ENCODE measurements around the gene GRHL1.
"Not testable (repeated sequence)": the region's sequence is repeated elsewhere in the genome, so short reads cannot be mapped to it uniquely, and the experiment has no call there.

GRHL1 gene

DNA sequence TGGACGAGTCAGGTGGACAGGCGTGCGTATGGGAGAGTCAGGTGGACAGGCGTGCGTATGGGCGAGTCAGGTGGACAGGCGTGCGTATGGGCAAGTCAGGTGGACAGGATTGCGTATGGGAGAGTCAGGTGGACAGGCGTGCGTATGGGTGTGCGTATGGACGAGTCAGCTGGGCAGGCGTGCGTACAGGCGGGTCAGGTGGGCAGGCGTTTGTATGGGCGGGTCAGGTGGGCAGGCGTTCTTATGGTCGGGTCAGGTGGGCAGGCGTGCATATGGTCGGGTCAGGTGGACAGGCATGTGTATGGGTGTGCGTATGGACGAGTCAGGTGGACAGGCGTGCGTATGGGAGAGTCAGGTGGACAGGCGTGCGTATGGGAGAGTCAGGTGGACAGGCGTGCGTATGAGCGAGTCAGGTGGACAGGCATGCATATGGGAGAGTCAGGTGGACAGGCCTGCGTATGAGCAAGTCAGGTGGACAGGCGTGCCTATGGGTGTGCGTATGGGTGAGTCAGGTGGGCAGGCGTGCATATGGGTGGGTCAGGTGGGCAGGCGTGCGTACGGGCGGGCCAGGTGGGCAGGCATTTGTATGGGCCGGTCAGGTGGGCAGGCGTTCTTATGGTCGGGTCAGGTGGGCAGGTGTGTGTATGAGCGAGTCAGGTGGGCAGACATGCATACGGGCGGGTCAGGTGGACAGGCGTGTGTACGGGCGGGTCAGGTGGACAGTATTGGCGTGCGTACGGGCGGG is 59.5 kb downstream of the GRHL1 start:
- not testable (repeated sequence) for DNase-seq

DNA sequence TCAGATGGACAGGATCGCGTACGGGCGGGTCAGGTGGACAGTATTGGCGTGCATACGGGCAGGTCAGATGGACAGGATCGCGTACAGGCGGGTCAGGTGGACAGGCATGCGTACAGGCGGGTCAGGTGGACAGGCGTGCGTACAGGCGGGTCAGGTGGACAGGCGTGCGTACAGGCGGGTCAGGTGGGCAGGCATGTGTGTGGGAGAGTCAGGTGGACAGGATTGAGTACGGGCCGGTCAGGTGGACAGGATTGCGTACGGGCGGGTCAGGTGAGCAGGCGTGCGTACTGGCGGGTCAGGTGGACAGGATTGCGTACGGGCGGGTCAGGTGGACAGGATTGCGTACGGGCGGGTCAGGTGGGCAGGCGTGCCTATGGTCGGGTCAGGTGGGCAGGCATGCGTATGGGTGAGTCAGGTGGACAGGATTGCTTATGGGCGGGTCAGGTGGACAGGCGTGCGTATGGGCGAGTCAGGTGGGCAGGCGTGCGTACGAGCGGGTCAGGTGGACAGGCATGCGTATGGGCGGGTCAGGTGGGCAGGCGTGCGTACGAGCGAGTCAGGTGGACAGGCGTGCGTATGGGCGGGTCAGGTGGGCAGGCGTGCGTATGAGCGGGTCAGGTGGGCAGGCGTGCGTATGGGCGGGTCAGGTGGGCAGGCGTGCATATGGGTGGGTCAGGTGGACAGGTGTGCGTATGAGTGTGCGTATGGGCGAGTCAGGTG is 60.3 kb downstream of the GRHL1 start:
- DNase-seq, result not testable (repeated sequence)

DNA sequence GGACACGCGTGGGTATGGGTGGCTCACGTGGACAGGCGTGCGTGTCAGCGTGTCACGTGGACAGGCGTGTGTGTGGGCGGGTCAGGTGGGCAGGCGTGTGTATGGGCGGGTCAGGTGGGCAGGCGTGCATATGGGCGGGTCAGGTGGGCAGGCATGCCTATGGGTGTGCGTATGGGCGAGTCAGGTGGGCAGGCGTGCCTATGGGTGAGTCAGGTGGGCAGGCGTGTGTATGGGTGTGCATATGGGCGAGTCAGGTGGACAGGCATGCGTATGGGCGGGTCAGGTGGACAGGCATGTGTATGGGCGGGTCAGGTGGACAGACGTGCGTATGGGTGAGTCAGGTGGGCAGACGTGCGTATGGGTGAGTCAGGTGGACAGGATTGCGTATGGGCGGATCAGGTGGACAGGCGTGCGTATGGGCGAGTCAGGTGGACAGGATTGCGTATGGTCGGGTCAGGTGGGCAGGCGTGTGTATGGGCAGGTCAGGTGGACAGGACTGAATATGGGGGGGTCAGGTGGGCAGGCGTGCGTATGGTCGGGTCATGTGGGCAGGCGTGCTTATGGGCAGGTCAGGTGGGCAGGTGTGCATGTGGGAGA is 61.0 kb downstream of the GRHL1 start:
- DNase-seq, result not testable (repeated sequence)

DNA sequence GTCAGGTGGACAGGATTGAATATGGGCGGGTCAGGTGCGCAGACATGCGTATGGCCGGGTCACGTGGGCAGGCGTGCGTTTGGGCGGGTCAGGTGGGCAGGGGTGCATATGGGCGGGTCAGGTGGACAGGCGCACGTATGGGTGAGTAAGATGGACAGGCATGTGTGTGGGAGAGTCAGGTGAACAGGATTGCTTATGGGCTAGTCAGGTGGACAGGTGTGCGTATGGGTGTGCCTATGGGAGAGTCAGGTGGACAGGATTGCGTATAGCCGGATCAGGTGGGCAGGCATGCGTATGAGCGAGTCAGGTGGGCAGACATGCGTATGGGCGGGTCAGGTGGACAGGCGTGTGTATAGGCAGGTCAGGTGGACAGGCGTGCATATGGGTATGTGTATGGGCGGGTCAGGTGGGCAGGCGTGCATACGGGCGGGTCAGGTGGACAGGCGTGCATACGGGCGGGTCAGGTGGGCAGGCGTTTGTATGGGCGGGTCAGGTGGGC is 61.5 kb downstream of the GRHL1 start:
- DNase-seq, result no peak

DNA sequence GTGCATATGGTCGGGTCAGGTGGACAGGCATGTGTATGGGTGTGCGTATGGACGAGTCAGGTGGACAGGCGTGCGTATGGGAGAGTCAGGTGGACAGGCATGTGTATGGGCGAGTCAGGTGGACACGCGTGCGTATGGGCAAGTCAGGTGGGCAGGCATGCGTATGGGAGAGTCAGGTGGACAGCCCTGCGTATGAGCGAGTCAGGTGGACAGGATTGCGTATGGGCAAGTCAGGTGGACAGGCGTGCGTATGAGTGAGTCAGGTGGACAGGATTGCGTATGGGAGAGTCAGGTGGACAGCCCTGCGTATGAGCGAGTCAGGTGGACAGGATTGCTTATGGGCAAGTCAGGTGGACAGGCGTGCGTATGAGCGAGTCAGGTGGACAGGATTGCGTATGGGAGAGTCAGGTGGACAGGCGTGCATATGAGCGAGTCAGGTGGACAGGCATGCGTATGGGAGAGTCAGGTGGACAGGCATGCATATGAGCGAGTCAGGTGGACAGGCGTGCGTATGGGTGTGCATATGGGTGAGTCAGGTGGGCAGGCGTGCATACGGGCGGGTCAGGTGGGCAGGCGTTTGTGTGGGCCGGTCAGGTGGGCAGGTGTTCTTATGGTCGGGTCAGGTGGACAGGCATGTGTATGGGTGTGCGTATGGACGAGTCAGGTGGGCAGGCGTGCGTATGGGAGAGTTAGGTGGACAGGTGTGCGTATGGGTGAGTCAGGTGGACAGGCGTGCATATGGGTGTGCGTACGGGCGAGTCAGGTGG is 62.3 kb downstream of the GRHL1 start:
- not testable (repeated sequence) for DNase-seq

DNA sequence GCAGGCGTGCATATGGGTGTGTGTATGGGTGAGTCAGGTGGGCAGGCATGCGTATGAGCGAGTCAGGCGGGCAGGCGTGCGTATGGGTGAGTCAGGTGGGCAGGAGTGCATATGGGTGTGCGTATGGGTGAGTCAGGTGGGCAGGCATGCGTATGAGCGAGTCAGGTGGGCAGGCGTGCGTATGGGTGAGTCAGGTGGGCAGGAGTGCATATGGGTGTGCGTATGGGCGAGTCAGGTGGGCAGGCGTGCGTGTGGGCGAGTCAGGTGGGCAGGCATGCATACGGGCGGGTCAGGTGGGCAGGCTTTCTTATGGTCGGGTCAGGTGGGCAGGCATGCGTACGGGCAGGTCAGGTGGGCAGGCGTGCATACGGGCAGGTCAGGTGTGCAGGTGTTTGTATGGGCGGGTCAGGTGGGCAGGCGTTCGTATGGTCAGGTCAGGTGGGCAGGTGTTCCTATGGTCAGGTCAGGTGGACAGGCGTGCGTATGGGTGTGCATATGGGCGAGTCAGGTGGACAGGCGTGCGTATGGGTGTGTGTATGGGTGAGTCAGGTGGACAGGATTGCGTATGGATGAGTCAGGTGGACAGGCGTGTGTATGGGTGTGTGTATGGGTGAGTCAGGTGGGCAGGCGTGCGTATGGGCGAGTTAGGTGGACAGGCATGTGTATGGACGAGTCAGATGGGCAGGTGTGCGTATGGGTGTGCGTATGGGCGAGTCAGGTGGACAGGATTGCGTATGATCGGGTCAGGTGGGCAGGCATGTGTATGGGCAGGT is 63.1 kb downstream of the GRHL1 start:
- DNase-seq, result no peak

DNA sequence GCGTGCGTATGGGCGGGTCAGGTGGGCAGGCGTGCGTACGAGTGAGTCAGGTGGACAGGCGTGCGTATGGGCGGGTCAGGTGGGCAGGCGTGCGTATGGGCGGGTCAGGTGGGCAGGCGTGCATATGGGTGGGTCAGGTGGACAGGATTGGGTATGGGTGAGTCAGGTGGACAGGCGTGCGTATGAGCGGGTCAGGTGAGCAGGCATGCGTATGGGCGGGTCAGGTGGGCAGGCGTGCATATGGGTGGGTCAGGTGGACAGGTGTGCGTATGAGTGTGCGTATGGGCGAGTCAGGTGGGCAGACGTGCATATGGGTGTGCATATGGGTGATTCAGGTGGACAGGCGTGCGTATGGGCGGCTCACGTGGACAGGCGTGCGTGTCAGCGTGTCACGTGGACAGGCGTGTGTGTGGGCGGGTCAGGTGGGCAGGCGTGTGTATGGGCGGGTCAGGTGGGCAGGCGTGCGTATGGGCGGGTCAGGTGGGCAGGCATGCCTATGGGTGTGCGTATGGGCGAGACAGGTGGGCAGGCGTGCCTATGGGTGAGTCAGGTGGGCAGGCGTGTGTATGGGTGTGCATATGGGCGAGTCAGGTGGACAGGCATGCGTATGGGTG is 64.0 kb downstream of the GRHL1 start:
- not testable (repeated sequence) for DNase-seq

DNA sequence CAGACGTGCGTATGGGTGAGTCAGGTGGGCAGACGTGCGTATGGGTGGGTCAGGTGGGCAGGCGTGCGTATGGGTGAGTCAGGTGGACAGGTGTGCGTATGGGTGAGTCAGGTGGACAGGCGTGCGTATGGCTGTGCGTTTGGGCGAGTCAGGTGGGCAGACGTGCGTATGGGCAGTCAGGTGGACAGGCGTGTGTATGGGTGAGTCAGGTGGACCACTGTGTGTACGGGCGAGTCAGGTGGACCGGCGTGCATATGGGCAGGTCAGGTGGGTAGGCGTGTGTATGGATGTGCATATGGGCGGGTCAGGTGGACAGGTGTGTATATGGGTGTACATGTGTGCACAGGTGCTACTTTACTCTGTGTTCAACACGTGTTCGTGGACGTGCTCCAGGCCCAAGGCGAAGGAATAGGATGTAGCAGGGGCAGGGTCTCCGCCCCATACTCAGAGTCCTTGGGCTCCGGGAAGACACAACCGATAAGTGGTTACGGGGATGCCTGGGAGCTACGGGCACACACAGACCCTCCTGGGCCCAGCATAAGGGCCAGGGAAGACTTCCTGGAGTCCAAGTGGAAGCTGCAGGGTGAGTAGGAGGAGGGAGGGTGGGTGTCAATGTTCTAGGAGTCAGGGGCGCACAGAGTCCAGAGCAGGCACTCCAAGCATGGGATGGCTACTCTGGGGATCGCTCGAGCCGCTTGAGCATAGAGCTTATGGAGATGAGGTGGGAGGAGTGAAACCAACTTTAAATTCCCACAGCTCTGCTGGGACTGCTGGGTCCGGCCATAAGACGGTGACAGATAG is 64.7 kb downstream of the GRHL1 start:
- DNase-seq, result no peak

DNA sequence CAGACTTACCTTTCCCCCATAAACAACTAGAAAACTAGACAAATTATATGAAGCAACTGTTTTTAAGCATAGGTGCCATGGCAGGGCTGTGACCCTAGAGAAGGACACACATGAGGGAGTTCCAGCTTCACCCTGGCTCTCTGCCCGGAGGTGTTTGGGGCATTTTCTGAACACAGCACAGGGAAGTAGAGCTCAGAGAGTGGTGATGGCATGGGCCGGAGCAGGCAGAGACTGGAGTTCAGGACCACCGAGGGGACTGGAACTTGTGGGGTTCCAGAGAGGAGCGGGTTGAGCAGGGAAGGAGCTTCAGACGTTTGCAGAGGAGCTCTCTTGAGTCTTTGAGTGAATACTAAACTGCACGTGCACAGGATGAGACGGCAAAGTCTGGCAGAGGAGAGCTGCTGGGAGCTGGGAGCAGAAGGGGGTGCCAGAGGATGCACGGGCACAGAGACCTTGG is 65.3 kb downstream of the GRHL1 start:
- DNase-seq, result no peak

DNA sequence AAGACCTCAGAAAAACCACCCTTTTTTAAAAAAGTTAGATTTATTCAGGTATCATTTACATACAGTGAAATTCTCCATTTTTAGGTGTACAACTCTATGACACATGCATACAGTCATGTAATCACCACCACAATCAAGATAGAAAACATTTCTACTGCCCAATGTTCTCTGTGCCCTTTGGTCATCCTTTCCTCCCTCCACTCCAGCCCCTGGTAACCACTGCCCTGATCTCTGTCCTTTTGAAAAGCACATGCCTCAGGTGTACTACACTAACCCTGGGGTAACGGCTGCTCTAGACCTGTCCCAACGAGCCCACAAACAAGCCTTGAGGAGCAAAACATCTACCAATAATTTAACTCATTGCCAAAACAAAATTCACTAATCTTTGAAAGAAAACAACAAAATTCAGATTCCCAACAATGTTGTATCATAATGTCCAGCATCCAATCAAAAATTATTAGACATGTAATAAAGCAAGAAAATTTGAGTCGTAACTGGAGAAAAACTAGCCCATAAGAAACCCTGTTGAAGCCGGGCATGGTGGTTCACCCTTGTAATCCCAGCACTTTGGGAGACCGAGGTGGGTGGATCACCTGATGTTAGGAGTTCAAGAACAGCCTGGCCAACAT is 65.9 kb downstream of the GRHL1 start:
- DNase-seq, result no peak

DNA sequence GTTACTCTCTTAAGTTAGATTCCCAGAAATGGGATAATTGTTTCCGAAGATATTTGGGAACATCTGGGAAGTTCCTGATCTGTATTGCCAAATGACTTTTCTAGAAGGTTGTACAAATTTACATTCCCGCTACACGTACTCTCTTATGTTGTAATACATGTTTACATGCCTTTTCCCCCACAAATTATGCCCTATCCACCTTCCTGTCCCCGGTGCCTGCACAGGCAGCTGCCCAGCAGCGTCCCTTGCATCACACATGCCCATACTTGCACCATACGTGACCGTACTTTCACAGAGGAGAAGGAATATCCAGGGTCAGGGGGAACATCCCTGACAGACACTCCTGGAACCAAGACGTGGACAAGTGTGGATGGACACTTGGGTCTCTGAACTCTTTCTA is 67.7 kb downstream of the GRHL1 start:
- peak; percentile 47 to 63 for DNase-seq

DNA sequence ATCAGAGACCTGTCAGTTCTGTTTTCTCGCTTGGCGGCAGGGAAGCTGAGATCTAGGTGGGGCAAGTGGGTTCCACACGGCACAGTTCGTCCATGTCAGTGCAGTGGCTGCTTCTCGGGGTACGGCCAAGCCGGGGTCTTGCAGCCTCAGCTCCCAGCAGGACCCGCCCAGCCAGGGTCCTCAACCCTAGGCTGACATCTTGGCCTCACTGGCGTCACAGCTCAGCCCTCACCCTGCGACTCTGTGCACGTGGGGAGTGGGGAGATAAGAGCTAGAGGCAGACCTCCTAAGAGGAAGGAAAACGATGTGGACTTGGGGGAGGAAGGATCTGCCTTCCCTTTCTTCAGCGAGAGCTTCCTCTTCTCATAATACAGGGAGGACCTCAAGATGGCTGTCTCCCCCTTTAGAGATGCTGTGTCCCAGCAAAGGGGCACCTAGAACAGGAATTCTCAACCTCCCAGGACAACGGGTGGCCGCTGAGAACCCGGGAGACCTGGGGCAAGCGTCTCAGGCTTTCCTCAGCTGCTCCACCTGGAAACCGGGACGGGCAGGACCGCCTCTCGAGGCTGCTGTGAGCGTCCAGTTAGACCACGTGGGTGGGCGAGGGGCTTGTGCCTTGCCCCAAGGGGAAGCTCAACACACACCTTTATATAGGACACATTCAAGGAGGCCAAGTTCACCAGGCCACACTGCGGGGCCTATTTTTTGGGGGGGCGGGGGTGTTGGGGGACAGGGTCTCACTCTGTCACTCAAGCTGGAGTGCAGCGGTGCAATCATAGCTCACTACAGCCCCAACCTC is 68.3 kb downstream of the GRHL1 start:
- DNase-seq, result peak; percentile 55 to 66

DNA sequence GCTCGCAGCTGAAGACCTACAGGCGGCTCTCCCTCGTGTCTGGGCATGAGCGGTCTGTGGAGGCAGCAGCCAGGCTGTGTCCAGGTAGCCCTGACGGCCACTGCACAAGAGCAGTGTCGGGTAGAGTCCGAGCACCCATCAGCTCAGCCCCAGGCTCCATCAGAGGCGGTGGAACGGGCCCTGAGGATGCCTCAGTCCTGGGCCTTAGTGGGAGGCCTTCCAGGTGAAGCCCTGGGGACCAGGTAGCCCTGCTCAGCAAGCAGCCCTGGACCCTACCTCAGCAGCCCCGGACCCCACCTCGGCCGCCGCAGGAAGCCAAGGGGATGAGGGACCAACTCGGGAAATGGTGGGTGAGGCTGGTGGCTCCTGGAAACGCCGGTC is 70.5 kb downstream of the GRHL1 start:
- no peak for DNase-seq

DNA sequence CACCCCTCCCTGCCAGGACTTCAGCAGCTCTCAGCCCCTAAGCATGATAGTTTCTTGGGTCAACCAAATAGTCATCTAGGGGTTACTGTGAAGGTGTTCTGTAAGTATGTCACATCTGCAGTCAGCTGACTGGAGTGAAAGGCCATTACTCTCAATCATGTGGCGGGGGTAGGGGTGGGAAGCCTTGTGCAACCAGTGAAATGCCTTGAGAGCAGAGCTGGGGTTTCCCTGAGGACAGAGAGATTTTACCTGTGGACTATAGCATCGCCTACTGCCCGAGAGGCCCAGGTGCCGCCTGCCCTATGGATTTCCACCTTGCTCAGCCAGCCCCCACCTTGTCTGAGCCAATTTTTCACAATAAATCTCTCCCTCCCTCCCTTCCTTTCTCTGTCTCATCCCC is 71.0 kb downstream of the GRHL1 start:
- peak; percentile 29 to 46 for DNase-seq

DNA sequence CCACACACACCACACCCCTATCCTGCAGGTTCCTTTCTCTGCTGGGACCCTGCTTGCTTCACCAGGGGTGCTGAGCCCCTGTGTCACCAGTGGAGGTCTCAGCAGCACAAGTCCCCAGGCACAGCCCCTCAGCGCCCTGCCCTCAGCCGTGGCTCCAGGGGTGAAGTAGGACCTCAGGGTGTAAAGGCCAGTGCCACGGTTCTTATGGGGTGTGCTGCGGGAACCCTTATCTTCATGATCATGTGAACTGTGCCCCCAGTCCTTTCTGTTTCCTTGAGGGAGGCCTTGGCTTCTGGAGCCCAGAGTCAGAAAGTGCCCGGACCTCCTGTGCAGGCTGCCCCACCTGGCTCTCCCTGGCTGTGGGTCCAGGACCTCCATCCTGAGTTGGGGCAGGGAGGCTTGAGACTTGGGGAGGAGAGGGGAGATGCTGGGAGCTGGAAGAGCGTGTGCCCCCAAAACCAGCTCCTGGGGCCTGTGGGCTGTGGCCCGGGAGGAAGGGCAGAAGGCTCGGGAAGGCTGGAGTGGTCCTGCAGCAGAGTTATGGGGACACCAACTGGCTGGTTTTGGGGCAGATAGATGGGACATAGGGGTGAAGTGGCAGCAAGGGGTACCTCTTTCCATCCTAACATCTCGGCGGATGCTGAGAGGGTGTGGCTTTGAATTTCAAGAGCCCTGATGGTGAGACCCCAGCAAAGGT is 71.6 kb downstream of the GRHL1 start:
- no peak for DNase-seq

DNA sequence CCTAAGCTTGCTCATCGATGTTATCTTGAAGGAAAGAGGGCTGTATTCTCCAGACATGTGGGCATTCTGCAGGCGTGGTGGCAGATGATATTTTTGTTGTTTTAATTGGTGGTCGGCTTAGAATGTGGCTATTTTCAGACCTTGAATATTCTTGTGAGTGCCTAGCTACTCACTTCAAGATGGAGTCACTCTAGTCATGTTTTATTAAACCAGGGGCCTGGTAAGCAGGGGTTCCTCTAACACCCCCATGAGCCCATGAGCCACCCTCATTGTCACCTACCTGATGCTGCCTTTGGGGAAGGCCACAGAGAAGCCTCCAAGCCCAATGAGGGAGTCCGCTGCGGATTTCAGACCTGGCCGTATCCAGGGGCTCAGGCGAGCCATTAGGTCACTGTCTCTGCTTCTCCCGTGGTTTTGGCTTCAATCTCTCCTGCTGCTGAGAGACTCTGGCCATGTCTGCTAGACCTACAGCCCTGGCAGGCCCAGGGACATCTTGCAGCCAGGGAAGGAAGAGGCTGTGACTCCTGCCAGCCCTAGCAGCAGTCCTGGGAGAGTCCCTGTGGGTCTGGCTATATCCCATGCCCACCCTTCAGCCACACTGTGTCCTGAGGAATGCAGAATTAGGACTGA is 75.6 kb downstream of the GRHL1 start:
- no peak for DNase-seq

DNA sequence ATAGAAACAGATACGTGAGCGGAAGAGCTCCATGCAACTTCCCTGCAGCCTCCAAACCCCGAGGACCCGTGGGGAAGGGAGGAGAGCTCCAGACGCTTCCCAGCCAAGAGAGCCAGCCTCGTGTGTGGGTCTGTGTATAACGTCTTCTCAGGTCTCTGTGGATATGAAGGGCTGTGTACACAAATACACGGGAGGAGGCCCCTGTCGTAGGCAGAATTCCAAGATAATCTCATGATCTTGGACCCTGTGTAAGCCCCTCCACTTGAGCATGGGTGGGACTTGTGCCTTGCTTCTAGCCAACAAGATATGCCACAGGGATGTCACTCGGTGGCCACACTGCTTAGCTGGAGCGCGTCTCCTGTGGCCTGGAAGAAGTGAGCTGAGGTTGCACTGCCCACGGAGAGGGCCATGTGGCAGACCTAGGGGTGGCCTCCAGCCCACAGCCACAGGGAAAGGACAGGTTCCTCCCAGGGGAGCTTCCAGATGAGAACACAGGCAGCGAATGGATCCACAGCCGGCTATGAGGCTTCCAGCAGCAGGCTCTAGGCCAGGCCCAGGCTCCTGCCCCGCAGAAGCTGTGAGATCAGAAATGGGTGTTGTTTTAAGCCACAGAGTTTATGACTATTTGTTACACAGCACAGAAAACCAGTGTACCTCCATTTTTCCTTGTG is 76.3 kb downstream of the GRHL1 start:
- DNase-seq, result peak in 1 of 2 donors; percentile 30
